GM12878 (cell line): ENCODE measurements around the gene RAC2. TPM values are rescaled to one million over a fixed set of nuclear protein-coding genes. Genes with fewer than 3 reads are reported as not detected.

ENCODE experiments used
- ATAC-seq: fragments of 200-7000 bp; cut with Tn5 transposase; 3 replicates; pipeline ENCODE4 v1.9.1; 2020; ENCODE audit warnings: mild to moderate bottlenecking, moderate library complexity
- BruUV-seq: library from RNA; stranded (reverse); fragments of 400-500 nt; replicated peaks from 2 replicates; lab custom pipeline; 2021; lab: Mats Ljungman, UMichigan
- CTCF ChIA-PET: fragments of 300-600 bp; sonication (Branson Sonifier 250); formaldehyde crosslinking; extraction: SDS; loops from one replicate; lab custom pipeline; 2021; ENCODE audit warnings: inconsistent platforms; lab: Yijun Ruan, JAX
- POLR2A ChIA-PET: fragments of 350-600 bp; formaldehyde crosslinking; extraction: SDS; loops from one replicate; lab custom pipeline; 2021; ENCODE audit warnings: inconsistent platforms; lab: Charles Lee
- RAD21 ChIA-PET: fragments of 300-600 bp; sonication (Branson Sonifier 250); formaldehyde crosslinking; loops from one replicate; lab custom pipeline; 2023; ENCODE audit warnings: antibody characterized with exemption; ENCODE audit not compliant: unreplicated experiment; lab: Charles Lee
- SMC1A ChIA-PET: fragments of 300-600 bp; sonication (Branson Sonifier 250); formaldehyde crosslinking; loops from one replicate; lab custom pipeline; 2023; ENCODE audit not compliant: unreplicated experiment, uncharacterized antibody; lab: Charles Lee
- DNase-seq: peaks from one replicate; pipeline ENCODE4 v3.0.0-alpha.2; 2011; ENCODE audit warnings: low read depth, low spot score
- FAIRE-seq: peaks from 3 replicates; lab custom pipeline; 2011; peaks lifted over from hg19 to GRCh38; lab: Jason Lieb, UNC
- H2AFZ ChIP-seq: 2 replicates; pipeline ENCODE4 v1.6.0; 2011; ENCODE audit warnings: low read depth, low read length, control low read depth; ENCODE audit not compliant: control insufficient read depth
- H3K27ac ChIP-seq: 2 replicates; pipeline ENCODE4 v1.5.1; 2011; ENCODE audit warnings: control low read depth; ENCODE audit not compliant: control insufficient read depth, insufficient read depth
- H3K27me3 ChIP-seq, 2 experiments: replicated peaks in 1 of 2; 2 replicates each; pipeline versions ENCODE4 v1.6.0 to v1.6.1; 2011; ENCODE audit warnings: low read length in 1 of 2; ENCODE audit not compliant: control insufficient read depth in 2 of 2, insufficient read depth in 2 of 2
- H3K36me3 ChIP-seq, 2 experiments: 2 replicates each; pipeline ENCODE4 v1.5.1; 2011; ENCODE audit warnings: low read length in 1 of 2; ENCODE audit not compliant: control insufficient read depth in 2 of 2, insufficient read depth in 2 of 2
- H3K4me1 ChIP-seq: 2 replicates; pipeline ENCODE4 v1.6.1; 2011; ENCODE audit warnings: mild to moderate bottlenecking, low read length, moderate library complexity, mixed read lengths; ENCODE audit not compliant: control insufficient read depth, insufficient read depth
- H3K4me2 ChIP-seq: 2 replicates; pipeline ENCODE4 v1.6.0; 2011; ENCODE audit warnings: control low read depth; ENCODE audit not compliant: control insufficient read depth, insufficient read depth
- H3K4me3 ChIP-seq: fragments of 200-600 bp; sonication (generic); 2 replicates; pipeline ENCODE4 v1.5.1; 2016
- H3K79me2 ChIP-seq: 2 replicates; pipeline ENCODE4 v1.6.0; 2011; ENCODE audit warnings: low read length; ENCODE audit not compliant: control insufficient read depth, insufficient read depth
- H3K9ac ChIP-seq: 2 replicates; pipeline ENCODE4 v1.8.0; 2011; ENCODE audit warnings: low read length, control low read depth, mixed read lengths; ENCODE audit not compliant: control insufficient read depth, insufficient read depth
- H3K9me3 ChIP-seq: replicated peaks from 3 replicates; pipeline ENCODE4 v1.5.1; 2011; ENCODE audit warnings: mild to moderate bottlenecking, low read length; ENCODE audit not compliant: control insufficient read depth, insufficient read depth
- H4K20me1 ChIP-seq: 2 replicates; pipeline ENCODE4 v1.6.0; 2011; ENCODE audit not compliant: control insufficient read depth, insufficient read depth
- CBX3 ChIP-seq: fragments of 200-600 bp; sonication (generic); IDR thresholded peaks from 2 replicates; pipeline ENCODE4 v1.6.1; 2016; ENCODE audit warnings: low read depth, borderline replicate concordance
- CHD2 ChIP-seq: IDR thresholded peaks from 2 replicates; pipeline ENCODE4 v1.6.1; 2011; ENCODE audit warnings: low read depth, low read length, improper control_type of control experiment, borderline replicate concordance
- CUX1 ChIP-seq: IDR thresholded peaks from 2 replicates; pipeline ENCODE4 v1.6.1; 2012; ENCODE audit warnings: improper control_type of control experiment, low read depth, low read length; ENCODE audit not compliant: insufficient replicate concordance
- E2F8 ChIP-seq: fragments of 450-650 bp; IDR thresholded peaks from 2 replicates; pipeline ENCODE4 v1.6.1; 2018; ENCODE audit warnings: mild to moderate bottlenecking, low read depth, moderate library complexity; ENCODE audit not compliant: partially characterized antibody
- EP300 ChIP-seq, 2 experiments: fragments of 150-350 bp in 1 of 2; IDR thresholded peaks; 2 replicates each; pipeline ENCODE4 v1.6.1; 2011 to 2012; ENCODE audit warnings: low read depth in 2 of 2, low read length in 2 of 2, borderline replicate concordance in 1 of 2, improper control_type of control experiment in 1 of 2, inconsistent platforms in 1 of 2; ENCODE audit not compliant: control insufficient read depth in 1 of 2
- IKZF2 ChIP-seq, 2 experiments: fragments of 450-650 bp; IDR thresholded peaks; 2 replicates each; pipeline ENCODE4 v1.6.1; 2017; ENCODE audit warnings: mild to moderate bottlenecking in 2 of 2, moderate library complexity in 2 of 2
- IRF4 ChIP-seq: IDR thresholded peaks from 2 replicates; pipeline ENCODE4 v1.6.1; 2011; ENCODE audit warnings: low read depth, low read length
- MEF2B ChIP-seq: fragments of 450-650 bp; IDR thresholded peaks from 2 replicates; pipeline ENCODE4 v1.6.1; 2018; ENCODE audit warnings: mild to moderate bottlenecking, moderate library complexity; ENCODE audit not compliant: partially characterized antibody, poor library complexity, severe bottlenecking
- RAD21 ChIP-seq: IDR thresholded peaks from 2 replicates; pipeline ENCODE4 v1.6.1; 2011; ENCODE audit warnings: mild to moderate bottlenecking, low read depth, low read length, moderate library complexity; ENCODE audit not compliant: insufficient read depth
- SIX5 ChIP-seq: IDR thresholded peaks from 2 replicates; pipeline ENCODE4 v1.6.1; 2011; ENCODE audit warnings: mild to moderate bottlenecking, low read depth, low read length, moderate library complexity; ENCODE audit not compliant: severe bottlenecking
- USF2 ChIP-seq: IDR thresholded peaks from 2 replicates; pipeline ENCODE4 v1.6.1; 2011; ENCODE audit warnings: low read depth, low read length, improper control_type of control experiment, borderline replicate concordance
- ZBTB33 ChIP-seq: fragments of 450-650 bp; IDR thresholded peaks from 2 replicates; pipeline ENCODE4 v1.6.1; 2017; ENCODE audit warnings: mild to moderate bottlenecking
- WGBS: methylation state at CpG from one replicate; pipeline ENCODE4 v1.1.6; 2016; ENCODE audit warnings: low lambda C conversion rate; ENCODE audit not compliant: insufficient replicate concordance, insufficient coverage; ENCODE audit errors: missing lambda C conversion rate; 5-methylcytosine and 5-hydroxymethylcytosine counted together
- in situ Hi-C: fragments of 300-500 bp; cut with MboI; formaldehyde crosslinking; loops from 9 replicates; pipeline ENCODE4 v1.14.3; 2018; ENCODE audit warnings: mixed read lengths
- intact Hi-C: fragments of 100-400 bp; cut with micrococcal nuclease; formaldehyde crosslinking; loops from one replicate; pipeline ENCODE4 v1.14.2; 2022; ENCODE audit not compliant: unreplicated experiment
- polyA plus RNA-seq, 11 experiments: library from polyadenylated mRNA; depleted of rRNA in 4 of 11; unstranded in 6 of 11; stranded (reverse) in 5 of 11; fragments of >200 nt; fragmentation: Nextera tagmentation in 4 of 11; fragmentation: Illumina TruSeq in 1 of 11; extraction: Ambion mirVana in 4 of 11; extraction: Trizol in 1 of 11; gene quantifications; 1 replicate in 1 of 11; 2 replicates in 10 of 11; pipeline versions ENCODE4 v1.2.1 to v1.2.3, GENCODE V29; 2011 to 2016; ENCODE audit warnings: inconsistent platforms in 2 of 11, missing spikeins in 2 of 11, low read depth in 1 of 11
- total RNA-seq, 4 experiments: library from RNA; depleted of rRNA in 3 of 4; stranded (reverse); fragments of >200 nt in 3 of 4; fragmentation: Illumina TruSeq in 1 of 4; extraction: Trizol in 1 of 4; gene quantifications; 2 replicates each; pipeline versions ENCODE4 v1.2.1 to v1.2.3, GENCODE V29; 2013 to 2021

Gene RAC2
- total and polyA plus RNA-seq, 10 of the 15 experiments (the other 5 are each of a cell fraction or from before 2014, with no cell fraction given) = 102 to 386 (median 304) TPM

GRCh38 chr22:37278261-37278660 lies 34.2 kb upstream of the RAC2 start:
- no peak overlapping the region for H2AFZ ChIP-seq
- RAD21 ChIA-PET = no interaction called here
- H4K20me1 ChIP-seq = no peaks in the 10 kb centered on the region
- DNase-seq (no peak), ATAC-seq (no peak), FAIRE-seq (no peak)
- peaks cover 34% of the 10 kb centered on the region for H3K4me1 ChIP-seq
- 54% methylated on average over 5 of the region's 5 CpGs for WGBS
- no peak overlapping the region for H3K4me3 ChIP-seq
- no peaks in the 10 kb centered on the region for H3K27me3 ChIP-seq
- POLR2A ChIA-PET = no interaction called here
- H3K4me2 ChIP-seq = no peak overlapping the region
- H3K79me2 ChIP-seq = peaks cover 10% of the 10 kb centered on the region
- CTCF ChIA-PET = interaction anchor here (1.3 to 11.1 kb wide), 5 partner anchors 8 to 160 kb away, joined by 3 to 124 read pairs (median 4); no protein-coding TSS in a partner anchor
- no peaks in the 10 kb centered on the region for H3K9me3 ChIP-seq
- H3K9ac ChIP-seq = no peak overlapping the region
- H3K36me3 ChIP-seq = no peaks in the 10 kb centered on the region
- in situ Hi-C loops = no loop called here
- SMC1A ChIA-PET = interaction anchor here (1.0 to 1.6 kb wide), 2 partner anchors 8 to 36 kb away, joined by 4 read pairs; no protein-coding TSS in a partner anchor
- intact Hi-C loops = no loop called here
- no peak overlapping the region for H3K27ac ChIP-seq
- BruUV-seq = no TSS peak
- TF ChIP-seq E2F8 = no peak
- TF ChIP-seq IKZF2 (IDR thresholded peaks at IDR 0.05) = no peak
- no peak for TF ChIP-seq MEF2B
- no peak for TF ChIP-seq ZBTB33
- no peak for TF ChIP-seq EP300 (IDR thresholded peaks at IDR 0.05; ENCODE audit: borderline replicate concordance in 1 of 2, control insufficient read depth in 1 of 2, low read depth in 2 of 2, low read length in 2 of 2)
- no peak for TF ChIP-seq CUX1
- no peak for TF ChIP-seq IRF4
- TF ChIP-seq CBX3 = no peak
- no peak for TF ChIP-seq USF2
- TF ChIP-seq CHD2 = no peak
- no peak for TF ChIP-seq RAD21
- TF ChIP-seq SIX5 = no peak
